Endothelial cell of umbilical vein (primary cell): ENCODE data around the gene SRRM4. TPM values are rescaled to one million over a fixed set of nuclear protein-coding genes. Genes with fewer than 3 reads are reported as not detected.

Experiments
- BruUV-seq: library from RNA; stranded (reverse); fragments of 400-500 nt; replicated peaks from 2 replicates; lab custom pipeline; 2021; lab: Mats Ljungman, UMichigan
- CTCF ChIA-PET: fragments of 300-600, 350-600 bp; sonication (Branson Sonifier 250); formaldehyde crosslinking; loops from one replicate; lab custom pipeline; 2021; ENCODE audit warnings: antibody characterized with exemption, inconsistent platforms; lab: Charles Lee
- POLR2A ChIA-PET: fragments of 300-600, 350-600 bp; sonication (Branson Sonifier 250); formaldehyde crosslinking; loops from one replicate; lab custom pipeline; 2021; ENCODE audit warnings: antibody characterized with exemption, inconsistent platforms; lab: Charles Lee
- DNase-seq: peaks from one replicate; pipeline ENCODE4 v3.0.0-alpha.2; 2011; ENCODE audit warnings: low read depth, low spot score
- FAIRE-seq: peaks from 2 replicates; lab custom pipeline; 2011; peaks lifted over from hg19 to GRCh38; lab: Jason Lieb, UNC
- H2AFZ ChIP-seq: 2 replicates; pipeline ENCODE4 v1.6.0; 2012; ENCODE audit warnings: low read depth, low read length, control low read depth, inconsistent platforms
- H3K27ac ChIP-seq: 2 replicates; pipeline ENCODE4 v1.5.1; 2011; ENCODE audit warnings: low read depth, mild to moderate bottlenecking, control low read depth, low read length, moderate library complexity; ENCODE audit not compliant: insufficient read depth
- H3K27me3 ChIP-seq, 2 experiments: 2 replicates each; pipeline versions ENCODE4 v1.6.0 to v1.6.1; 2011; ENCODE audit warnings: low read length in 2 of 2, mixed read lengths in 1 of 2; ENCODE audit not compliant: control insufficient read depth in 2 of 2, insufficient read depth in 2 of 2
- H3K36me3 ChIP-seq, 2 experiments: 2 replicates in 1 of 2; 3 replicates in 1 of 2; pipeline ENCODE4 v1.5.1; 2011; ENCODE audit warnings: low read length in 2 of 2, mild to moderate bottlenecking in 1 of 2, moderate library complexity in 1 of 2; ENCODE audit not compliant: control insufficient read depth in 2 of 2, insufficient read depth in 2 of 2; ENCODE audit errors: extremely low read depth in 1 of 2
- H3K4me1 ChIP-seq: 3 replicates; pipeline ENCODE4 v1.5.1; 2011; ENCODE audit warnings: mild to moderate bottlenecking, low read length; ENCODE audit not compliant: control insufficient read depth, insufficient read depth; ENCODE audit errors: extremely low read depth
- H3K4me2 ChIP-seq: 2 replicates; pipeline ENCODE4 v1.6.1; 2011; ENCODE audit warnings: low read length, control low read depth, mixed read lengths; ENCODE audit not compliant: insufficient read depth
- H3K4me3 ChIP-seq, 3 experiments: fragments of 200-600 bp in 1 of 3; sonication (generic), shearing (Covaris generic) in 1 of 3; replicated peaks in 1 of 3; 2 replicates each; pipeline ENCODE4 v1.5.1; 2011 to 2016; ENCODE audit warnings: control low read depth in 3 of 3, low read length in 3 of 3, mild to moderate bottlenecking in 2 of 3, inconsistent platforms in 1 of 3, low read depth in 1 of 3, moderate library complexity in 1 of 3; ENCODE audit not compliant: insufficient read depth in 1 of 3
- H3K79me2 ChIP-seq: 2 replicates; pipeline ENCODE4 v1.6.0; 2012; ENCODE audit warnings: low read length, inconsistent platforms; ENCODE audit not compliant: control insufficient read depth, insufficient read depth
- H3K9ac ChIP-seq: replicated peaks from 2 replicates; pipeline ENCODE3; 2011; ENCODE audit warnings: low read length, control low read depth; ENCODE audit not compliant: insufficient read depth; ENCODE audit errors: extremely low read depth
- H3K9me1 ChIP-seq: replicated peaks from 3 replicates; pipeline ENCODE4 v1.6.0; 2011; ENCODE audit warnings: mild to moderate bottlenecking, low read length; ENCODE audit not compliant: control insufficient read depth, insufficient read depth; ENCODE audit errors: extremely low read depth
- H3K9me3 ChIP-seq: replicated peaks from 2 replicates; pipeline ENCODE4 v1.5.1; 2012; ENCODE audit warnings: low read length, inconsistent platforms; ENCODE audit not compliant: control insufficient read depth, insufficient read depth
- H4K20me1 ChIP-seq: replicated peaks from 2 replicates; pipeline ENCODE3; 2011; ENCODE audit warnings: mild to moderate bottlenecking, low read length; ENCODE audit not compliant: control insufficient read depth, insufficient read depth; ENCODE audit errors: extremely low read depth
- EZH2 ChIP-seq: IDR thresholded peaks from 2 replicates; pipeline ENCODE4 v1.6.1; 2012; ENCODE audit warnings: borderline replicate concordance, low read depth, mild to moderate bottlenecking, moderate library complexity, low read length, inconsistent platforms; ENCODE audit not compliant: severe bottlenecking
- FOS ChIP-seq: IDR thresholded peaks from 2 replicates; pipeline ENCODE4 v1.6.1; 2011; ENCODE audit warnings: mild to moderate bottlenecking, low read length, moderate library complexity, borderline replicate concordance; ENCODE audit not compliant: insufficient read depth
- GATA2 ChIP-seq: IDR thresholded peaks from 2 replicates; pipeline ENCODE4 v1.7.0; 2011; ENCODE audit warnings: low read depth, mild to moderate bottlenecking, moderate library complexity, mixed read lengths, low read length; ENCODE audit not compliant: insufficient read length, insufficient read depth
- JUN ChIP-seq: IDR thresholded peaks from 2 replicates; pipeline ENCODE4 v1.6.1; 2011; ENCODE audit warnings: borderline replicate concordance, low read depth; ENCODE audit not compliant: insufficient read length, insufficient read depth
- MYC ChIP-seq: IDR thresholded peaks from one replicate; pipeline ENCODE4 v1.6.1; 2011; ENCODE audit warnings: mild to moderate bottlenecking, low read depth, low read length
- POLR2A ChIP-seq: IDR thresholded peaks from 2 replicates; pipeline ENCODE4 v1.6.1; 2012; ENCODE audit warnings: low read depth, mild to moderate bottlenecking, control low read depth, low read length
- POLR2AphosphoS5 ChIP-seq: IDR thresholded peaks from 2 replicates; pipeline ENCODE4 v1.6.1; 2012; ENCODE audit warnings: low read depth, mild to moderate bottlenecking, control low read depth, low read length, moderate library complexity; ENCODE audit not compliant: insufficient read depth
- dilution Hi-C: fragments of 300-500 bp; cut with MboI; formaldehyde crosslinking; loops from one replicate; pipeline ENCODE4 v1.15.0; 2019; ENCODE audit warnings: low sequenced_read_pairs; ENCODE audit not compliant: extremely low pct_ligation_motif_present
- intact Hi-C: fragments of 100-400 bp; cut with micrococcal nuclease; formaldehyde crosslinking; loops from one replicate; pipeline ENCODE4 v1.10.0; 2022
- polyA plus RNA-seq, 4 experiments: library from polyadenylated mRNA; depleted of rRNA in 3 of 4; stranded (reverse) in 3 of 4; unstranded in 1 of 4; fragments of >200 nt; gene quantifications; 2 replicates each; pipeline versions ENCODE4 v1.2.1 to v1.2.3, GENCODE V29; 2011 to 2012; ENCODE audit warnings: missing spikeins in 1 of 4
- total RNA-seq: library from RNA; stranded (reverse); gene quantifications from 2 replicates; pipeline ENCODE4 v1.2.3, GENCODE V29; 2021
- TF ChIP-seq, protein P1 (sequence below), 2 donors: IDR thresholded peaks; 1 replicate in 1 of 2; 2 replicates in 1 of 2; pipeline ENCODE4 v1.5.1; 2011; ENCODE audit warnings: low read length in 2 of 2, mild to moderate bottlenecking in 2 of 2, moderate library complexity in 2 of 2, control low read depth in 1 of 2, inconsistent platforms in 1 of 2, low read depth in 1 of 2; ENCODE audit not compliant: insufficient read depth in 1 of 2; ENCODE audit errors: extremely low read depth in 1 of 2
- TF ChIP-seq, protein P2 (sequence below): IDR thresholded peaks from 2 replicates; pipeline ENCODE4 v1.6.1; 2011; ENCODE audit not compliant: insufficient read depth, insufficient read length

The SRRM4 gene
- total and polyA plus RNA-seq, 2 donors (not counting 3 experiments of a cell fraction or from before 2014, with no cell fraction given), result not detected

DNA sequence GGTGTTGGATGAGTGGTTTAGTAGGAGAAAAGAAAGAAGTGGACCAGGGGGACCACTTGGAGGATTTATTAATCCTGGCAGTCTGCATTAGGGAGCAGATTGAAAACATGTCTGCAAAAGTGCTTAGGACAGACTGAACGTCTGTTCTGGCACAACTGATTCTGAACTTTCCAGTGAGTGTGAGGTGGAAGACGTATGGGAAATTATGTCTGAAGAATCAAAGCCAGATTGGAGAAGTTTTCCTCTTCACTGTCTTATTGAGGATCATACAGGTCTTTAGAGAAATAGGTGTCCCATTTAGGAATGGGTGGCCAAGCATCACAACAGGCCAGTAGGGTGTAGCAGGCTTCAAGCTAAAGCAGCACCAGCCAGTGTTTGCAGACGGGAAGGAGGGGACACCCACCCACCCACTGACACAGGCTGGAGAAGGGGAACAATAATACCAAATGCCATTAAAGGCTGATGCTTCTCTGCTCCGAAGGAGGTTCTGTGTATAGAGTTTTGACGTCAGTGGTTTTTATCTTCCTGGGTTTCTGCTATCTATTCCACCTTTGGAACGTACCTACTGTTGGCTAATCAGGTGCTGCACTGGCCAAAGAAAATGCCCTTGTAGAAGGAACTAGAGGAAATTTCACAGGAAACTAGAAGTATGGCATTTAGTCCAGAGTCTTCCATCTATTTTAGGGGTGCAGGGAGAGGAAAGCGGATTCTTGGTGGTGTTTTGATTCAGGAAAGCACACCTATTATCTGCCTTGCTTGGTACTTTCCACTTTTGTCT, 1.8 kb downstream of the SRRM4 start:
- no TSS peak for BruUV-seq
- dilution Hi-C loops, result no loop called here
- Histone ChIP-seq H2AFZ (no peak overlapping the region), H3K9me3 (no peaks in the 10 kb centered on the region), H4K20me1 (no peaks in the 10 kb centered on the region), H3K36me3 (no peaks in the 10 kb centered on the region), H3K4me2 (no peak overlapping the region), H3K4me1 (no peaks in the 10 kb centered on the region), H3K27me3 (no peaks in the 10 kb centered on the region), H3K9me1 (no peaks in the 10 kb centered on the region), H3K9ac (no peak overlapping the region), H3K4me3 (no peak overlapping the region), H3K79me2 (no peaks in the 10 kb centered on the region), H3K27ac (no peak overlapping the region)
- TF ChIP-seq, protein P1, sequence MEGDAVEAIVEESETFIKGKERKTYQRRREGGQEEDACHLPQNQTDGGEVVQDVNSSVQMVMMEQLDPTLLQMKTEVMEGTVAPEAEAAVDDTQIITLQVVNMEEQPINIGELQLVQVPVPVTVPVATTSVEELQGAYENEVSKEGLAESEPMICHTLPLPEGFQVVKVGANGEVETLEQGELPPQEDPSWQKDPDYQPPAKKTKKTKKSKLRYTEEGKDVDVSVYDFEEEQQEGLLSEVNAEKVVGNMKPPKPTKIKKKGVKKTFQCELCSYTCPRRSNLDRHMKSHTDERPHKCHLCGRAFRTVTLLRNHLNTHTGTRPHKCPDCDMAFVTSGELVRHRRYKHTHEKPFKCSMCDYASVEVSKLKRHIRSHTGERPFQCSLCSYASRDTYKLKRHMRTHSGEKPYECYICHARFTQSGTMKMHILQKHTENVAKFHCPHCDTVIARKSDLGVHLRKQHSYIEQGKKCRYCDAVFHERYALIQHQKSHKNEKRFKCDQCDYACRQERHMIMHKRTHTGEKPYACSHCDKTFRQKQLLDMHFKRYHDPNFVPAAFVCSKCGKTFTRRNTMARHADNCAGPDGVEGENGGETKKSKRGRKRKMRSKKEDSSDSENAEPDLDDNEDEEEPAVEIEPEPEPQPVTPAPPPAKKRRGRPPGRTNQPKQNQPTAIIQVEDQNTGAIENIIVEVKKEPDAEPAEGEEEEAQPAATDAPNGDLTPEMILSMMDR (IDR thresholded peaks at IDR 0.05; ENCODE audit: extremely low read depth in 1 of 2, insufficient read depth in 1 of 2, low read depth in 1 of 2, low read length in 2 of 2), result no peak
- TF ChIP-seq EZH2 (no peak), POLR2AphosphoS5 (no peak), MYC (no peak), POLR2A (no peak), FOS (no peak), JUN (no peak), GATA2 (no peak)
- TF ChIP-seq, protein P2, sequence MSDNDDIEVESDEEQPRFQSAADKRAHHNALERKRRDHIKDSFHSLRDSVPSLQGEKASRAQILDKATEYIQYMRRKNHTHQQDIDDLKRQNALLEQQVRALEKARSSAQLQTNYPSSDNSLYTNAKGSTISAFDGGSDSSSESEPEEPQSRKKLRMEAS, result no peak
- ChIA-PET CTCF (no interaction called here), POLR2A (no interaction called here)
- FAIRE-seq (no peak), DNase-seq (no peak)
- intact Hi-C loops, result no loop called here
